Stimulated activated CD4-positive, alpha-beta T cell treated with anti-CD3 and anti-CD28 coated beads, TNF-alpha, amount 100 ng/mL, for 48 hours (primary cell): ENCODE results near the gene NMNAT3.
"Not testable (repeated sequence)": the region's sequence is repeated elsewhere in the genome, so short reads cannot be mapped to it uniquely, and the experiment has no call there.

ENCODE experiments used
- DNase-seq, 3 donors: peaks; one replicate each; pipeline ENCODE4 v3.0.0-alpha.2; 2020; ENCODE audit warnings: low read depth in 3 of 3

NMNAT3 gene

GRCh38 chr3:139583651-139584050 lies 94.1 kb downstream of the NMNAT3 start:
- DNase-seq = not testable (repeated sequence)

GRCh38 chr3:139578783-139579182 lies 99.0 kb downstream of the NMNAT3 start:
- DNase-seq = no peak

GRCh38 chr3:139577909-139578308 lies 99.9 kb downstream of the NMNAT3 start:
- DNase-seq = no peak

GRCh38 chr3:139577346-139577745 lies 100.4 kb downstream of the NMNAT3 start:
- DNase-seq = no peak

GRCh38 chr3:139574026-139574947 lies 103.5 kb downstream of the NMNAT3 start:
- DNase-seq = no peak

- DNase-seq = no peak
These were observed 104.7 kb downstream of the NMNAT3 start for GRCh38 chr3:139572847-139573672.

- DNase-seq = no peak
These were observed 106.1 kb downstream of the NMNAT3 start for GRCh38 chr3:139571711-139572110.

GRCh38 chr3:139564294-139564861 lies 113.4 kb downstream of the NMNAT3 start:
- DNase-seq = no peak

- DNase-seq = no peak
These were observed 115.7 kb downstream of the NMNAT3 start for GRCh38 chr3:139561959-139562676.

GRCh38 chr3:139561255-139561817 lies 116.4 kb downstream of the NMNAT3 start:
- no peak for DNase-seq

- DNase-seq = no peak
These were observed 117.4 kb downstream of the NMNAT3 start for GRCh38 chr3:139560411-139560810.

GRCh38 chr3:139559541-139559940 lies 118.2 kb downstream of the NMNAT3 start:
- DNase-seq = no peak

GRCh38 chr3:139558351-139559266 lies 119.2 kb downstream of the NMNAT3 start:
- DNase-seq = no peak

- no peak for DNase-seq
These were observed 120.7 kb downstream of the NMNAT3 start for GRCh38 chr3:139557041-139557440.

- no peak for DNase-seq
These were observed 122.5 kb downstream of the NMNAT3 start for GRCh38 chr3:139555249-139555648.

GRCh38 chr3:139554628-139555027 lies 123.1 kb downstream of the NMNAT3 start:
- no peak for DNase-seq

- DNase-seq = no peak
These were observed 125.0 kb downstream of the NMNAT3 start for GRCh38 chr3:139552632-139553365.

GRCh38 chr3:139548801-139549200 lies 129.0 kb downstream of the NMNAT3 start:
- DNase-seq = no peak

- DNase-seq = no peak
These were observed 130.1 kb downstream of the NMNAT3 start for GRCh38 chr3:139547666-139548065.

- no peak for DNase-seq
These were observed 131.0 kb downstream of the NMNAT3 start for GRCh38 chr3:139546772-139547171.
